GM23338 (cell line): ENCODE measurements around the gene TSPAN6. TPM values are rescaled to one million over a fixed set of nuclear protein-coding genes. Genes with fewer than 3 reads are reported as not detected.
A peak's percentile ranks its signal among the peaks of the same experiment; 100 is the strongest.

Source experiments
- ATAC-seq: fragments of 200-7000 bp; cut with Tn5 transposase; 3 replicates; pipeline ENCODE4 v1.9.1; 2020
- DNase-seq: peaks from one replicate; pipeline ENCODE4 v3.0.0-alpha.2; 2015; ENCODE audit warnings: low spot score
- H2AFZ ChIP-seq: fragments of 200-600 bp; sonication (generic); 2 replicates; pipeline ENCODE4 v1.8.0; 2016; ENCODE audit warnings: antibody characterized with exemption, mild to moderate bottlenecking, moderate library complexity
- H3F3A ChIP-seq: fragments of 200-600 bp; sonication (generic); replicated peaks from 2 replicates; pipeline ENCODE4 v1.8.0; 2017; ENCODE audit warnings: antibody characterized with exemption, mixed run types, low read depth
- H3K27ac ChIP-seq: fragments of 200-600 bp; sonication (generic); 2 replicates; pipeline ENCODE4 v1.6.1; 2016; ENCODE audit warnings: low read depth
- H3K27me3 ChIP-seq: fragments of 200-600 bp; sonication (generic); 2 replicates; pipeline ENCODE4 v1.8.0; 2016; ENCODE audit warnings: mild to moderate bottlenecking, mixed run types, moderate library complexity; ENCODE audit not compliant: insufficient read depth
- H3K36me3 ChIP-seq: fragments of 200-600 bp; sonication (generic); 2 replicates; pipeline ENCODE4 v1.8.0; 2016; ENCODE audit warnings: mild to moderate bottlenecking; ENCODE audit not compliant: insufficient read depth
- H3K4me1 ChIP-seq: fragments of 200-600 bp; sonication (generic); 2 replicates; pipeline ENCODE4 v1.8.0; 2016; ENCODE audit warnings: mild to moderate bottlenecking, moderate library complexity; ENCODE audit not compliant: insufficient read depth
- H3K4me2 ChIP-seq: fragments of 200-600 bp; sonication (generic); 2 replicates; pipeline ENCODE4 v1.7.1; 2017; ENCODE audit warnings: mixed run types
- H3K4me3 ChIP-seq: fragments of 200-600 bp; sonication (generic); 2 replicates; pipeline ENCODE4 v1.6.1; 2016; ENCODE audit warnings: mixed run types
- H3K79me2 ChIP-seq: fragments of 200-600 bp; sonication (generic); replicated peaks from 2 replicates; pipeline ENCODE4 v1.8.0; 2017; ENCODE audit warnings: mild to moderate bottlenecking; ENCODE audit not compliant: insufficient read depth
- H3K9me2 ChIP-seq: fragments of 200-600 bp; sonication (generic); 2 replicates; pipeline ENCODE4 v1.8.0; 2017; ENCODE audit not compliant: insufficient read depth
- H4K20me1 ChIP-seq: fragments of 200-600 bp; sonication (generic); replicated peaks from 2 replicates; pipeline ENCODE4 v1.8.0; 2017; ENCODE audit warnings: mild to moderate bottlenecking; ENCODE audit not compliant: insufficient read depth
- H3K27ac Mint-ChIP-seq: 2 replicates; pipeline ENCODE4 v1.8.0; 2020; ENCODE audit warnings: inconsistent platforms, mild to moderate bottlenecking, moderate library complexity, mixed read lengths
- H3K27me3 Mint-ChIP-seq: 3 replicates; pipeline ENCODE4 v1.8.0; 2022; ENCODE audit warnings: low read depth, mild to moderate bottlenecking, moderate library complexity, mixed read lengths, inconsistent platforms; ENCODE audit not compliant: insufficient read depth, poor library complexity
- H3K36me3 Mint-ChIP-seq: 3 replicates; pipeline ENCODE4 v1.8.0; 2021; ENCODE audit warnings: low read depth, mild to moderate bottlenecking, inconsistent platforms, moderate library complexity, mixed read lengths
- H3K4me1 Mint-ChIP-seq: 3 replicates; pipeline ENCODE4 v1.8.0; 2020; ENCODE audit warnings: mild to moderate bottlenecking, inconsistent platforms, mixed read lengths
- H3K4me3 Mint-ChIP-seq: 3 replicates; pipeline ENCODE4 v1.8.0; 2021; ENCODE audit warnings: moderate library complexity, mild to moderate bottlenecking, inconsistent platforms, mixed read lengths
- H3K9me3 Mint-ChIP-seq: 3 replicates; pipeline ENCODE4 v1.8.0; 2020; ENCODE audit warnings: moderate library complexity, mild to moderate bottlenecking, inconsistent platforms, mixed read lengths
- CREB1 ChIP-seq: fragments of 250-450 bp; sonication (Bioruptor Pico); IDR thresholded peaks from 2 replicates; pipeline ENCODE4 v1.5.0; 2020; ENCODE audit warnings: low read depth, mild to moderate bottlenecking, moderate library complexity
- CTCF ChIP-seq, 2 experiments: fragments of 200-600 bp in 1 of 2; sonication (generic) in 1 of 2; conservative IDR thresholded peaks; 2 replicates each; pipeline versions ENCODE4 v1.5.1 to v1.6.1; 2016 to 2017; ENCODE audit warnings: antibody characterized with exemption in 2 of 2, low read depth in 2 of 2, mild to moderate bottlenecking in 2 of 2, moderate library complexity in 1 of 2
- ETS1 ChIP-seq: IDR thresholded peaks from 2 replicates; pipeline ENCODE4 v1.6.1; 2016; ENCODE audit warnings: antibody characterized with exemption
- EZH2 ChIP-seq: fragments of 200-600 bp; sonication (generic); IDR thresholded peaks from one replicate; pipeline ENCODE4 v1.8.0; 2017; ENCODE audit warnings: antibody characterized with exemption, mild to moderate bottlenecking, low read depth; ENCODE audit not compliant: unreplicated experiment
- EZH2phosphoT487 ChIP-seq: fragments of 200-600 bp; sonication (generic); IDR thresholded peaks from one replicate; pipeline ENCODE4 v1.8.1; 2018; ENCODE audit warnings: antibody characterized with exemption; ENCODE audit not compliant: unreplicated experiment
- JUNB ChIP-seq: IDR thresholded peaks from one replicate; pipeline ENCODE4 v1.6.1; 2016; ENCODE audit warnings: antibody characterized with exemption; ENCODE audit not compliant: unreplicated experiment
- ZNF331 ChIP-seq: fragments of 250-450 bp; sonication (Bioruptor Pico); IDR thresholded peaks from 2 replicates; pipeline ENCODE4 v1.5.0; 2020; ENCODE audit warnings: low read depth, mild to moderate bottlenecking, moderate library complexity
- ZNF462 ChIP-seq: fragments of 250-450 bp; sonication (Bioruptor Pico); IDR thresholded peaks from 2 replicates; pipeline ENCODE4 v1.5.0; 2020; ENCODE audit warnings: mild to moderate bottlenecking, moderate library complexity
- polyA plus RNA-seq: library from polyadenylated mRNA; unstranded; fragments of >200 nt; fragmentation: Nextera tagmentation; extraction: Ambion mirVana; gene quantifications from 2 replicates; pipeline ENCODE4 v1.2.1, GENCODE V29; 2016
- total RNA-seq: library from RNA; depleted of rRNA; stranded (reverse); fragments of >200 nt; shearing (Covaris generic); gene quantifications from 2 replicates; pipeline ENCODE4 v1.2.3, GENCODE V29; 2014

The TSPAN6 gene
- total and polyA plus RNA-seq, 2 experiments from 2014 or later = 55.6 to 75.3 TPM

GRCh38 chrX:100648458-100649417, 12.1 kb upstream of the TSPAN6 start:
- TF ChIP-seq EZH2phosphoT487 (no peak), EZH2 (no peak), CTCF (conservative IDR thresholded peaks at IDR 0.05; ENCODE audit: low read depth in 2 of 2) (no peak), ETS1 (no peak), JUNB (no peak), ZNF331 (CRISPR knock-in tag) (no peak), CREB1 (CRISPR knock-in tag) (no peak)
- H3K4me3 Mint-ChIP-seq = no peak overlapping the region
- Histone ChIP-seq H3K4me3 (no peak overlapping the region), H3K27ac (no peak overlapping the region), H4K20me1 (no peaks in the 10 kb centered on the region), H3K27me3 (no peaks in the 10 kb centered on the region), H3K4me2 (peak overlapping the region; percentile 24; the same call in 1 of the 2 replicates), H3F3A (no peaks in the 10 kb centered on the region), H3K4me1 (peaks cover 5% of the 10 kb centered on the region), H3K9me2 (no peaks in the 10 kb centered on the region), H2AFZ (no peak overlapping the region), H3K36me3 (no peaks in the 10 kb centered on the region), H3K79me2 (no peaks in the 10 kb centered on the region)
- H3K27me3 Mint-ChIP-seq = peaks cover 1% of the 10 kb centered on the region
- H3K9me3 Mint-ChIP-seq = no peaks in the 10 kb centered on the region
- no peaks in the 10 kb centered on the region for H3K36me3 Mint-ChIP-seq
- H3K4me1 Mint-ChIP-seq = peaks cover 15% of the 10 kb centered on the region
- H3K27ac Mint-ChIP-seq = no peak overlapping the region
- peak; percentile 25 for DNase-seq
- peak; percentile 56 for ATAC-seq

- Mint-ChIP-seq H3K36me3 (no peaks in the 10 kb centered on the region), H3K27me3 (no peaks in the 10 kb centered on the region), H3K4me1 (peaks cover 15% of the 10 kb centered on the region), H3K27ac (no peak overlapping the region), H3K9me3 (no peaks in the 10 kb centered on the region), H3K4me3 (no peak overlapping the region)
- Histone ChIP-seq H3K27ac (no peak overlapping the region), H3K79me2 (no peaks in the 10 kb centered on the region), H3K9me2 (no peaks in the 10 kb centered on the region), H3K4me1 (peaks cover 5% of the 10 kb centered on the region), H3F3A (no peaks in the 10 kb centered on the region), H3K27me3 (no peaks in the 10 kb centered on the region), H3K36me3 (no peaks in the 10 kb centered on the region), H3K4me3 (no peak overlapping the region), H2AFZ (no peak overlapping the region), H3K4me2 (no peak overlapping the region), H4K20me1 (no peaks in the 10 kb centered on the region)
- DNase-seq (no peak), ATAC-seq (no peak)
- no peak for TF ChIP-seq ZNF331 (CRISPR knock-in tag)
- no peak for TF ChIP-seq EZH2phosphoT487
- no peak for TF ChIP-seq ZNF462 (CRISPR knock-in tag)
These were observed 11.1 kb upstream of the TSPAN6 start for GRCh38 chrX:100647739-100648138.
